Measurements from ENCODE around the gene OGDH. TPM values are rescaled to one million over a fixed set of nuclear protein-coding genes. Genes with fewer than 3 reads are reported as not detected.

OGDH gene
- total RNA-seq, 2 experiments from 2014 or later: 78.6 to 85.6 TPM

DNA sequence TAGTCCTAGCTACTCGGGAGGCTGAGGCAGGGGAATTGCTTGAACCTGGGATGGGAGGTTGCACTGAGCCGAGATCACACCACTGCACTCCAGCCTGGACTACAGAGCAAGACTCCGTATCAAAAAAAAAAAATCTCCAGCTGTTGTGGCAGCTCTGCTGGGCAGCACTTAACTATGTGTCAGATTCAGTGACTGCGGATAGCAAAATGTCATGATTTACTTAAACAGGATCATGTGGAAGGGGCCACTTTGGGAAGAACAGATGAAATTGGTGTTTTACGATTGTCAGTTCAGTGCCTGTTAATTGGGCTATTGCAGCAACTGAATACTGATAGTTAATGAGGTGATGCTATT lies 15.3 kb downstream of the OGDH start:
- intact Hi-C loops (cut with micrococcal nuclease): no loop called here
- Mint-ChIP-seq H3K4me3 (no peak overlapping the region), H3K9me3 (no peaks in the 10 kb centered on the region), H3K36me3 (ENCODE audit: low read depth) (peaks cover 40% of the 10 kb centered on the region), H3K27me3 (no peaks in the 10 kb centered on the region), H3K27ac (peak overlapping the region; percentile 68), H3K4me1 (ENCODE audit: low read depth) (peaks cover 86% of the 10 kb centered on the region)
- TF ChIP-seq, protein P1, sequence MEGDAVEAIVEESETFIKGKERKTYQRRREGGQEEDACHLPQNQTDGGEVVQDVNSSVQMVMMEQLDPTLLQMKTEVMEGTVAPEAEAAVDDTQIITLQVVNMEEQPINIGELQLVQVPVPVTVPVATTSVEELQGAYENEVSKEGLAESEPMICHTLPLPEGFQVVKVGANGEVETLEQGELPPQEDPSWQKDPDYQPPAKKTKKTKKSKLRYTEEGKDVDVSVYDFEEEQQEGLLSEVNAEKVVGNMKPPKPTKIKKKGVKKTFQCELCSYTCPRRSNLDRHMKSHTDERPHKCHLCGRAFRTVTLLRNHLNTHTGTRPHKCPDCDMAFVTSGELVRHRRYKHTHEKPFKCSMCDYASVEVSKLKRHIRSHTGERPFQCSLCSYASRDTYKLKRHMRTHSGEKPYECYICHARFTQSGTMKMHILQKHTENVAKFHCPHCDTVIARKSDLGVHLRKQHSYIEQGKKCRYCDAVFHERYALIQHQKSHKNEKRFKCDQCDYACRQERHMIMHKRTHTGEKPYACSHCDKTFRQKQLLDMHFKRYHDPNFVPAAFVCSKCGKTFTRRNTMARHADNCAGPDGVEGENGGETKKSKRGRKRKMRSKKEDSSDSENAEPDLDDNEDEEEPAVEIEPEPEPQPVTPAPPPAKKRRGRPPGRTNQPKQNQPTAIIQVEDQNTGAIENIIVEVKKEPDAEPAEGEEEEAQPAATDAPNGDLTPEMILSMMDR (IDR thresholded peaks at IDR 0.05): no peak
- ChIA-PET POLR2A (interaction anchor here (1.0 to 1.9 kb wide), 5 partner anchors 9 to 49 kb away, joined by 3 to 6 read pairs (median 3); no protein-coding TSS in a partner anchor), CTCF (interaction anchor here (1.1 to 1.6 kb wide), 3 partner anchors 9 to 514 kb away, joined by 3 to 6 read pairs (median 4); no protein-coding TSS in a partner anchor)
- no peak for ATAC-seq
- no peak for DNase-seq

DNA sequence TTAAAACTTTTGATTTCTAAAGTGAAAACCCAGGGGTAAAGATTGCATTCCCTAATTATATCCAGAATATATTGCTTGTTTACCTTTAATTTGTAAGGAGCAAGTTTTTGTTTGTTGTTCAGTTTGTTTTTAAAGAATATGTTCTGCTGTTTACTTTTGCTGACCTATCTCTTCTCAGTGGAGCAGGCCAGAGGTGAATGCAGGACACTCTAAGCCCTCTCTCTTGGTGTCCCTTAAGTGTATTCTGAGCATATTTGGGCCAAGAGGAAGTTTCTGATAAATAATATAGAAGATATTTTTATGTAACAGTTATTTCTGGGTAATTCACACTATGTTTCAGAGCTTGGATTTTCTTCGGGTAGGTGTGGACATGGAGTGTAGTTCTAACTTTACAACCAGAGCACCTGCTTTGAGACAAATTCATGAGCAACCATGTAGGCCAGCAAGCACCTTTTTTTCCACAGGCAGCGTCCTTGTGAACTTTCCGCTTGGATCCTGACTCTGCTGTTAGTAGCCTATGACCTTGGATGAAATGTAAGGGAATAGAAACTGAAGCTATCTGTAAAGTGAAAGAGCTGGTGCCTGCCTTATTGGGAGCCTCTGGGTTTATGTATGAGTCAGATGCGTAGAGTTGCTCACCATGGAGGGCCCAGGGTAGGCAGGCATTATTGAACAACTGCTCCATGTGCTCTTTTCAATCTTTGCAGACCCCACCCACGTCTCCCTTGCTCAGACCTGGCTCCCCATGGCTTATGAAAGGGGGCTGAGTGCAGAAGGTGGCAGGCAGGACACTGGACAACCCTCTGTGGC lies 16.1 kb downstream of the OGDH start:
- TF ChIP-seq, protein P1 (IDR thresholded peaks at IDR 0.05): no peak
- Mint-ChIP-seq H3K9me3 (no peaks in the 10 kb centered on the region), H3K27me3 (no peaks in the 10 kb centered on the region), H3K4me1 (ENCODE audit: low read depth) (peaks cover 79% of the 10 kb centered on the region), H3K4me3 (peak overlapping the region; percentile 55), H3K27ac (peak overlapping the region; percentile 97), H3K36me3 (ENCODE audit: low read depth) (peaks cover 41% of the 10 kb centered on the region)
- CTCF ChIA-PET: interaction anchor here (1.0 kb wide), 2 partner anchors 16 kb away, joined by 3 read pairs; no protein-coding TSS in a partner anchor
- ATAC-seq (peak; percentile 89), DNase-seq (peak; percentile 73)
- POLR2A ChIA-PET: interaction anchor here (1.0 to 1.9 kb wide), 8 partner anchors 10 to 50 kb away, joined by 3 to 6 read pairs (median 5); partner anchors contain the start of gene OGDH
- intact Hi-C loops (cut with micrococcal nuclease): no loop called here

DNA sequence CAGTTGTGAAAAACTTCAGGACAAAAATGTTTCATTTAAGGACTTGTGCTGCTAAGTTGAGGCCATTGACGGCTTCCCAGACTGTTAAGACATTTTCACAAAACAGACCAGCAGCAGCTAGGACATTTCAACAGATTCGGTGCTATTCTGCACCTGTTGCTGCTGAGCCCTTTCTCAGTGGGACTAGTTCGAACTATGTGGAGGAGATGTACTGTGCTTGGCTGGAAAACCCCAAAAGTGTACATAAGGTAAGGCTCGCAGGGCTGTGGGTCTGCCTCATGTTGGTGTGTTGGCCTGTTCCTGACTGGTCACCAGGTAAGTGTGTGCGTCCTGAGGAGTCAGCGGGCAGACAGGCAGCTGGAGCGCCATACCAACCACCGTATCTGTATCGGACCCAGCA lies 17.9 kb downstream of the OGDH start:
- no peaks in the 10 kb centered on the region for H3K9me3 Mint-ChIP-seq
- TF ChIP-seq, protein P1 (IDR thresholded peaks at IDR 0.05): no peak
- peaks cover 38% of the 10 kb centered on the region for H3K36me3 Mint-ChIP-seq (ENCODE audit: low read depth)
- ATAC-seq: no peak
- ChIA-PET CTCF (interaction anchor here (0.8 to 1.3 kb wide), 3 partner anchors 10 to 512 kb away, joined by 3 to 4 read pairs (median 3); no protein-coding TSS in a partner anchor), POLR2A (interaction anchor here (0.5 to 1.4 kb wide), 8 partner anchors 9 to 140 kb away, joined by 3 to 5 read pairs (median 3); partner anchors contain the start of gene DDX56)
- no peaks in the 10 kb centered on the region for H3K27me3 Mint-ChIP-seq
- H3K4me3 Mint-ChIP-seq: no peak overlapping the region
- no peak for DNase-seq
- intact Hi-C loops (cut with micrococcal nuclease): no loop called here
- H3K4me1 Mint-ChIP-seq (ENCODE audit: low read depth): peaks cover 64% of the 10 kb centered on the region
- peak overlapping the region; percentile 89 for H3K27ac Mint-ChIP-seq

DNA sequence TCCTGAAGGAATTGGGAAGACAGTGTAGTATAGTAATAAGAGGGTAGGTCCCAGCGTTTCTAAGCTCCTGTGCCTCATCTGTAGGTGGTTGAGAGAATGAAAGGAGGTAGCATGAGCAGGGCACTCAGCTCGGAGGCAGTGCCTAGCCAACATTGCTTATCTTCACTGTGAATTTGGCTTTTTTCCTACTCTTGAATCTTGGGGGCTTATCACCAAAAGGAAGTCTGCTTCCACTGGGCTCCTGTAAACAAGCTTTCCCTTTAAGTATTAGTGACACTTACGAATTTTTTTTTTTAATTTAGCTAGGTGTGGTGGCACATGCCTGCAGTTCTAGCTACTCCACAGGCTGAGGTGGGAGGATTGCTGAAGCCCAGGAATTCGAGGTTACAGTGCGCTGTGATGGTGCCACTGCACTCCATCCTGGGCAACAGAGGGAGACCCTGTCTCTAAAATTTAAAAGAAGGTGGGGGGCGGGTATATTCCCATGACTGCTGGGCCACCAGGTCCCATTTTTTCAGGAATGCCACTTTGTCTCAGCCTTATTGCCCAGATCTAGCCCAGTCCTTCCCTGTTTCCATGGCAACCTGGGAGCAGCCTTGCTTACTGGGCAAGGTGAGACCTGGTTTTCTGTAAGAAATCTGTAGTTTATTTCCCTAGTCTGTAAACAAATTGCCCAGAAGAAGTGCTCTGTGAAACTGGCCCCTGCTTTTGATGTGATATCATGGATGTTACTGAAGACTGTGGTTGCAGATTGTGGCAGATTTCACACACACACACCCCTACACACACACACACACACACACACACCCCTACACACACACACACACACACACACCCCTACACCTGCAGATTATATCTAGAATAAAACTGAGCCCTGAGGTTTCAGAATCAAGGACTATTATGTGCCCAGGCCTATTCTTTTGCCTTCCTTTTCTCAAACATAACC lies 19.4 kb downstream of the OGDH start:
- Mint-ChIP-seq H3K4me1 (ENCODE audit: low read depth) (peaks cover 65% of the 10 kb centered on the region), H3K4me3 (no peak overlapping the region), H3K36me3 (ENCODE audit: low read depth) (peaks cover 46% of the 10 kb centered on the region), H3K9me3 (no peaks in the 10 kb centered on the region), H3K27ac (peak overlapping the region; percentile 52), H3K27me3 (no peaks in the 10 kb centered on the region)
- ChIA-PET POLR2A (interaction anchor here (0.8 to 1.4 kb wide), 5 partner anchors 9 to 111 kb away, joined by 3 to 4 read pairs (median 3); no protein-coding TSS in a partner anchor), CTCF (interaction anchor here (1.4 kb wide), 1 partner anchor 13 kb away, joined by 3 read pairs; no protein-coding TSS in a partner anchor)
- ATAC-seq (no peak), DNase-seq (no peak)
- TF ChIP-seq, protein P1 (IDR thresholded peaks at IDR 0.05): no peak
- intact Hi-C loops (cut with micrococcal nuclease): no loop called here

Data from activated CD8-positive, alpha-beta T cell treated with anti-CD3 and anti-CD28 coated beads for 36 hours (primary cell).